ENCODE results near the gene DDX3X. TPM values are rescaled to one million over a fixed set of nuclear protein-coding genes. Genes with fewer than 3 reads are reported as not detected.

Gene DDX3X
- total and polyA plus RNA-seq, 9 of the 15 experiments (the other 6 are each of a cell fraction or from before 2014, with no cell fraction given) = 51.3 to 232 (median 138) TPM

- TF ChIP-seq STAG1 (CRISPR knock-in tag; IDR thresholded peaks at IDR 0.05; ENCODE audit: borderline replicate concordance) = 0 out of 2 replicates have a peak, but pooled peaks have one; percentile 6
- no peak for TF ChIP-seq ZNF140 (CRISPR knock-in tag; IDR thresholded peaks at IDR 0.05)
- TF ChIP-seq SIRT6 (IDR thresholded peaks at IDR 0.05; ENCODE audit: low read depth, low read length) = no peak
- peak; percentile 66; the same call in 1 of the 2 replicates for TF ChIP-seq ATF7 (IDR thresholded peaks at IDR 0.05)
- TF ChIP-seq POLR3G (IDR thresholded peaks at IDR 0.05; ENCODE audit: extremely low read depth, insufficient read length, insufficient replicate concordance) = no peak
- TF ChIP-seq ZNF780A (CRISPR knock-in tag; IDR thresholded peaks at IDR 0.05) = no peak
- TF ChIP-seq ZNF79 (CRISPR knock-in tag; IDR thresholded peaks at IDR 0.05; ENCODE audit: low read depth) = no peak
- no peak for TF ChIP-seq HDAC6 (IDR thresholded peaks at IDR 0.05; ENCODE audit: low read depth, low read length)
- no peak for TF ChIP-seq KLF13 (tag; IDR thresholded peaks at IDR 0.05; ENCODE audit: borderline replicate concordance, low read depth)
- no peak; the same call in 1 of the 2 replicates for TF ChIP-seq TOE1 (IDR thresholded peaks at IDR 0.05; ENCODE audit: borderline replicate concordance)
- 0 out of 2 replicates have a peak, but pooled peaks have one; percentile 32 for TF ChIP-seq TOE1 (CRISPR knock-in tag; IDR thresholded peaks at IDR 0.05; ENCODE audit: borderline replicate concordance, low read depth)
- no peak for TF ChIP-seq KDM1A (IDR thresholded peaks at IDR 0.05)
- TF ChIP-seq, protein P1, sequence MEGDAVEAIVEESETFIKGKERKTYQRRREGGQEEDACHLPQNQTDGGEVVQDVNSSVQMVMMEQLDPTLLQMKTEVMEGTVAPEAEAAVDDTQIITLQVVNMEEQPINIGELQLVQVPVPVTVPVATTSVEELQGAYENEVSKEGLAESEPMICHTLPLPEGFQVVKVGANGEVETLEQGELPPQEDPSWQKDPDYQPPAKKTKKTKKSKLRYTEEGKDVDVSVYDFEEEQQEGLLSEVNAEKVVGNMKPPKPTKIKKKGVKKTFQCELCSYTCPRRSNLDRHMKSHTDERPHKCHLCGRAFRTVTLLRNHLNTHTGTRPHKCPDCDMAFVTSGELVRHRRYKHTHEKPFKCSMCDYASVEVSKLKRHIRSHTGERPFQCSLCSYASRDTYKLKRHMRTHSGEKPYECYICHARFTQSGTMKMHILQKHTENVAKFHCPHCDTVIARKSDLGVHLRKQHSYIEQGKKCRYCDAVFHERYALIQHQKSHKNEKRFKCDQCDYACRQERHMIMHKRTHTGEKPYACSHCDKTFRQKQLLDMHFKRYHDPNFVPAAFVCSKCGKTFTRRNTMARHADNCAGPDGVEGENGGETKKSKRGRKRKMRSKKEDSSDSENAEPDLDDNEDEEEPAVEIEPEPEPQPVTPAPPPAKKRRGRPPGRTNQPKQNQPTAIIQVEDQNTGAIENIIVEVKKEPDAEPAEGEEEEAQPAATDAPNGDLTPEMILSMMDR (IDR thresholded peaks at IDR 0.05 in 2 of 3, conservative IDR thresholded peaks at IDR 0.05 in 1 of 3; ENCODE audit: insufficient read depth in 2 of 3, low read depth in 1 of 3, low read length in 3 of 3) = peak in 2 of 3 experiments; percentile 36 to 37; a peak in 4 of 6 replicates
- peak; percentile 82 for TF ChIP-seq NELFE (IDR thresholded peaks at IDR 0.05; ENCODE audit: insufficient read depth, insufficient read length)
- TF ChIP-seq POLR2B (IDR thresholded peaks at IDR 0.05; ENCODE audit: low read depth, partially characterized antibody) = peak; percentile 98
- no peak for TF ChIP-seq ZNF239 (CRISPR knock-in tag; IDR thresholded peaks at IDR 0.05)
- TF ChIP-seq PRMT5 (CRISPR knock-in tag; IDR thresholded peaks at IDR 0.05) = no peak
- 0 out of 4 replicates have a peak, but pooled peaks of 1 of the 2 experiments have one; percentile 4 for TF ChIP-seq MCM7 (IDR thresholded peaks at IDR 0.05)
- no peak for TF ChIP-seq ZBTB8A (IDR thresholded peaks at IDR 0.05; ENCODE audit: partially characterized antibody)
- TF ChIP-seq TAF7 (tag; IDR thresholded peaks at IDR 0.05) = peak; percentile 78
- no peak for TF ChIP-seq ZNF174 (CRISPR knock-in tag; IDR thresholded peaks at IDR 0.05)
- TF ChIP-seq, protein P2, sequence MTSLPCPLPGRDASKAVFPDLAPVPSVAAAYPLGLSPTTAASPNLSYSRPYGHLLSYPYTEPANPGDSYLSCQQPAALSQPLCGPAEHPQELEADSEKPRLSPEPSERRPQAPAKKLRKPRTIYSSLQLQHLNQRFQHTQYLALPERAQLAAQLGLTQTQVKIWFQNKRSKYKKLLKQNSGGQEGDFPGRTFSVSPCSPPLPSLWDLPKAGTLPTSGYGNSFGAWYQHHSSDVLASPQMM (CRISPR knock-in tag; IDR thresholded peaks at IDR 0.05) = no peak
- TF ChIP-seq ZNF639 (CRISPR knock-in tag; conservative IDR thresholded peaks at IDR 0.05 in 1 of 2, IDR thresholded peaks at IDR 0.05 in 1 of 2) = no peak; a peak in 1 of 4 replicates
- no peak for TF ChIP-seq SAFB (IDR thresholded peaks at IDR 0.05; ENCODE audit: borderline replicate concordance, low read depth, low read length)
- no peak for TF ChIP-seq EHMT2 (IDR thresholded peaks at IDR 0.05)
Observed at GRCh38 chrX:41333744-41334362, at the start of gene DDX3X (continued).
